MM.1S (cell line): Measurements from ENCODE around the gene ATP6AP1.
A peak's percentile ranks its signal among the peaks of the same experiment; 100 is the strongest.

Source experiments
- DNase-seq: peaks from one replicate; pipeline ENCODE4 v3.0.0-alpha.2; 2015
- H2AFZ ChIP-seq: fragments of 300-600 bp; sonication (generic); 2 replicates; pipeline ENCODE4 v1.6.0; 2016; ENCODE audit warnings: antibody characterized with exemption, low read length
- H3F3A ChIP-seq: fragments of 300-600 bp; sonication (generic); 2 replicates; pipeline ENCODE4 v1.6.1; 2016; ENCODE audit warnings: mild to moderate bottlenecking, antibody characterized with exemption, low read length, moderate library complexity, mixed read lengths; ENCODE audit not compliant: insufficient read depth
- H3K27ac ChIP-seq: fragments of 300-600 bp; sonication (generic); 2 replicates; pipeline ENCODE4 v1.5.1; 2016; ENCODE audit warnings: mild to moderate bottlenecking, low read length
- H3K27me3 ChIP-seq: fragments of 300-600 bp; sonication (generic); replicated peaks from 2 replicates; pipeline ENCODE4 v1.6.0; 2016; ENCODE audit warnings: low read length; ENCODE audit not compliant: insufficient read depth
- H3K36me3 ChIP-seq: fragments of 300-600 bp; sonication (generic); replicated peaks from 2 replicates; pipeline ENCODE4 v1.6.1; 2016; ENCODE audit warnings: mild to moderate bottlenecking, low read length, mixed read lengths; ENCODE audit not compliant: insufficient read depth
- H3K4me1 ChIP-seq: fragments of 300-600 bp; sonication (generic); 2 replicates; pipeline ENCODE4 v1.6.1; 2016; ENCODE audit warnings: low read length, mixed read lengths
- H3K4me2 ChIP-seq: fragments of 300-600 bp; sonication (generic); 2 replicates; pipeline ENCODE4 v1.6.0; 2016; ENCODE audit warnings: low read depth, low read length
- H3K4me3 ChIP-seq: fragments of 300-600 bp; sonication (generic); 2 replicates; pipeline ENCODE4 v1.5.1; 2016; ENCODE audit warnings: low read length, mixed read lengths
- H3K79me2 ChIP-seq: fragments of 300-600 bp; sonication (generic); 2 replicates; pipeline ENCODE4 v1.6.1; 2016; ENCODE audit warnings: mixed run types, low read length, mixed read lengths
- H3K9ac ChIP-seq: fragments of 300-600 bp; sonication (generic); 2 replicates; pipeline ENCODE4 v1.6.1; 2016; ENCODE audit warnings: low read length, mixed read lengths
- H3K9me2 ChIP-seq: fragments of 300-600 bp; sonication (generic); replicated peaks from 2 replicates; pipeline ENCODE4 v1.6.1; 2016; ENCODE audit warnings: mild to moderate bottlenecking, low read length, mixed read lengths; ENCODE audit not compliant: insufficient read depth
- H3K9me3 ChIP-seq: fragments of 300-600 bp; sonication (generic); replicated peaks from 2 replicates; pipeline ENCODE4 v1.6.1; 2016; ENCODE audit warnings: mild to moderate bottlenecking, low read length, mixed read lengths; ENCODE audit not compliant: insufficient read depth
- H4K20me1 ChIP-seq: fragments of 300-600 bp; sonication (generic); 2 replicates; pipeline ENCODE4 v1.6.1; 2016; ENCODE audit warnings: mild to moderate bottlenecking, low read length, moderate library complexity, mixed read lengths; ENCODE audit not compliant: insufficient read depth
- EZH2 ChIP-seq: fragments of 300-600 bp; sonication (generic); optimal IDR thresholded peaks from 2 replicates; pipeline ENCODE3; 2017; ENCODE audit warnings: low read depth, mild to moderate bottlenecking, antibody characterized with exemption, low read length, mixed read lengths
- EZH2phosphoT487 ChIP-seq: fragments of 300-600 bp; sonication (generic); IDR thresholded peaks from 2 replicates; pipeline ENCODE4 v1.6.1; 2018; ENCODE audit warnings: antibody characterized with exemption, low read length
- TF ChIP-seq, protein P1 (sequence below): fragments of 300-600 bp; sonication (generic); IDR thresholded peaks from 2 replicates; pipeline ENCODE4 v1.5.1; 2016; ENCODE audit warnings: antibody characterized with exemption, low read length, mixed read lengths

The ATP6AP1 gene, protein sequence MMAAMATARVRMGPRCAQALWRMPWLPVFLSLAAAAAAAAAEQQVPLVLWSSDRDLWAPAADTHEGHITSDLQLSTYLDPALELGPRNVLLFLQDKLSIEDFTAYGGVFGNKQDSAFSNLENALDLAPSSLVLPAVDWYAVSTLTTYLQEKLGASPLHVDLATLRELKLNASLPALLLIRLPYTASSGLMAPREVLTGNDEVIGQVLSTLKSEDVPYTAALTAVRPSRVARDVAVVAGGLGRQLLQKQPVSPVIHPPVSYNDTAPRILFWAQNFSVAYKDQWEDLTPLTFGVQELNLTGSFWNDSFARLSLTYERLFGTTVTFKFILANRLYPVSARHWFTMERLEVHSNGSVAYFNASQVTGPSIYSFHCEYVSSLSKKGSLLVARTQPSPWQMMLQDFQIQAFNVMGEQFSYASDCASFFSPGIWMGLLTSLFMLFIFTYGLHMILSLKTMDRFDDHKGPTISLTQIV

DNA sequence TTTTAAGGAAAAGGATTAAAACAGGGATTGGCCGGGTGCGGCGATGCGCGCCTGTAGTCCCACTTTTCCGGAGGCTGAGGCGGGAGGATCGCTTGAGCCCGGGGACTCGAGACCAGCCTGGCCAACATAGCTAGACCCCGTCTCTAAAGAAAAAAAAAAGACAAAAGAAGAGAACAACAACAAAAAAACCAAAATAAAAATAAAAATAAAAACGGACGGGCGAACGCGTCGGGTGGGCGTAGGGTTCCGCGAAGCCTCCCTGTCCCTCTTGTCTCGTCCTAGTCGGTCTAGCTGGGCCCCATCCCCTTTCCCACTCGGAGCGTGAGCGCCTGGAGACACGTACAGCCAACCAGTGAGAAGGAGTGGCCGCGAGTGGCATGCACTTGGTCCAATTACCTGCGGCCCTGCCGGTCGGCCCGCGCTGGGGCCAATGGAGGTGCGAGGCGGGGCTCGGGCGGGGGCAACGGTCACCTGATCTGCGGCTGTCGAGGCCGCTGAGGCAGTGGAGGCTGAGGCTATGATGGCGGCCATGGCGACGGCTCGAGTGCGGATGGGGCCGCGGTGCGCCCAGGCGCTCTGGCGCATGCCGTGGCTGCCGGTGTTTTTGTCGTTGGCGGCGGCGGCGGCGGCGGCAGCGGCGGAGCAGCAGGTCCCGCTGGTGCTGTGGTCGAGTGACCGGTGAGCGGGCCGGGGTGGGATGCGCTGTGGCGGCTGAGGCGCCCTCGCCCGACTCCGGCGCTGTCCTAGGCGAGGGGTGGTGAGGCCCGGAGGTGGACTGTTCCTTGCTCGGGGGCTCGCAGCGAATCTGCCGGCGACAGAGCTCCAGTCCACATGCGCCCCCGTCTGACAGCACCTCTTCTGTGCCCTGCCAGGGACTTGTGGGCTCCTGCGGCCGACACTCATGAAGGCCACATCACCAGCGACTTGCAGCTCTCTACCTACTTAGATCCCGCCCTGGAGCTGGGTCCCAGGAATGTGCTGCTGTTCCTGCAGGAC, at the start of gene ATP6AP1:
Gene ATP6AP1, plus strand, starts transcription at position 502 of the 996 bp plus-strand sequence. Its CDS starts 16 bp downstream, at position 518.
- Histone ChIP-seq H3K36me3 (no peaks in the 10 kb centered on the region), H4K20me1 (no peaks in the 10 kb centered on the region), H3K9me2 (no peaks in the 10 kb centered on the region), H2AFZ (peak within 1 kb of the TSS; percentile 67; the same call in 1 of the 2 replicates), H3K4me3 (peak within 1 kb of the TSS; percentile 73), H3K27ac (no peak within 1 kb of the TSS; the same call in 1 of the 2 replicates), H3K4me1 (no peaks in the 10 kb centered on the region), H3K9ac (peak within 1 kb of the TSS; percentile 66; the same call in 1 of the 2 replicates), H3F3A (no peaks in the 10 kb centered on the region), H3K79me2 (peaks cover 24% of the 10 kb centered on the region), H3K4me2 (peak within 1 kb of the TSS; percentile 91), H3K27me3 (no peaks in the 10 kb centered on the region), H3K9me3 (no peaks in the 10 kb centered on the region)
- DNase-seq, result peak; percentile 85
- no peak for TF ChIP-seq EZH2
- TF ChIP-seq, protein P1, sequence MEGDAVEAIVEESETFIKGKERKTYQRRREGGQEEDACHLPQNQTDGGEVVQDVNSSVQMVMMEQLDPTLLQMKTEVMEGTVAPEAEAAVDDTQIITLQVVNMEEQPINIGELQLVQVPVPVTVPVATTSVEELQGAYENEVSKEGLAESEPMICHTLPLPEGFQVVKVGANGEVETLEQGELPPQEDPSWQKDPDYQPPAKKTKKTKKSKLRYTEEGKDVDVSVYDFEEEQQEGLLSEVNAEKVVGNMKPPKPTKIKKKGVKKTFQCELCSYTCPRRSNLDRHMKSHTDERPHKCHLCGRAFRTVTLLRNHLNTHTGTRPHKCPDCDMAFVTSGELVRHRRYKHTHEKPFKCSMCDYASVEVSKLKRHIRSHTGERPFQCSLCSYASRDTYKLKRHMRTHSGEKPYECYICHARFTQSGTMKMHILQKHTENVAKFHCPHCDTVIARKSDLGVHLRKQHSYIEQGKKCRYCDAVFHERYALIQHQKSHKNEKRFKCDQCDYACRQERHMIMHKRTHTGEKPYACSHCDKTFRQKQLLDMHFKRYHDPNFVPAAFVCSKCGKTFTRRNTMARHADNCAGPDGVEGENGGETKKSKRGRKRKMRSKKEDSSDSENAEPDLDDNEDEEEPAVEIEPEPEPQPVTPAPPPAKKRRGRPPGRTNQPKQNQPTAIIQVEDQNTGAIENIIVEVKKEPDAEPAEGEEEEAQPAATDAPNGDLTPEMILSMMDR, result peak; percentile 10; the same call in 1 of the 2 replicates

DNA sequence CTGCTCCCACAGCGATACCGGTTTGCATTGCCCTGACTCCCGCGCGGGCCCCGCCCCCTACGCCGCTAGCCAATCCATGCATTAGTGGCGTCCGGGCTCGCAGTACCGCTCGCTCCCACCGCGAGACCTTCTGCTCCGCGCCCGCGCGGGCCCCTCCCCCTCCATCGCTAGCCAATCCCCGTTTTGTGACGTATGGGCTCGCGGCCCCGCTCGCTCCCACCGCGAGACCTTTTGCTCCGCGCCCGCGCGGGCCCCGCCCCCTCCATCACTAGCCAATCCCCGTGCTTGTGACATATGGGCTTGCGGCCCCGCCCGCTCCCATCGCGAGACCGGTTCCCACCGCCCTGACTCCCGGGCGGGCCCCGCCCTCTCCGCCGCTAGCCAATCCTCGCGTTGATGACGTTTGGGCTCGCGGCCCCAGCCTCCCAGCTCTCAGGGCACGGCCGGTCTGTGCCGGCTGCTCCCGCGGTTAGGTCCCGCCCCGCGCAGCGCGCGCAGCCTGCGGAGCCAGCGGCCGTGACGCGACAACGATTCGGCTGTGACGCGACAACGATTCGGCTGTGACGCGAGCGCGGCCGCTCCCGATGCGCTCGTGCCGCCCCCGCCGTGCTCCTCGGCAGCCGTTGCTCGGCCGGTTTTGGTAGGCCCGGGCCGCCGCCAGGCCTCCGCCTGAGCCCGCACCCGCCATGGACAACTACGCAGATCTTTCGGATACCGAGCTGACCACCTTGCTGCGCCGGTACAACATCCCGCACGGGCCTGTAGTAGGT, 49.5 kb upstream of the ATP6AP1 start, which contains the start of gene EMD:
Gene EMD, plus strand, starts transcription at position 497 of the 770 bp plus-strand sequence. Its CDS starts 190 bp downstream, at position 687.
- H3K4me2 ChIP-seq, result peak within 1 kb of the TSS; percentile 82
- no peaks in the 10 kb centered on the region for H4K20me1 ChIP-seq
- H3K36me3 ChIP-seq, result no peaks in the 10 kb centered on the region
- H3K9me3 ChIP-seq, result no peaks in the 10 kb centered on the region
- H3K9ac ChIP-seq, result peak within 1 kb of the TSS; percentile 99
- TF ChIP-seq EZH2phosphoT487 (no peak), EZH2 (no peak)
- TF ChIP-seq, protein P1, result no peak
- H3F3A ChIP-seq, result peaks cover 4% of the 10 kb centered on the region; the same call in 1 of the 2 replicates
- no peaks in the 10 kb centered on the region for H3K9me2 ChIP-seq
- H3K4me3 ChIP-seq, result peak within 1 kb of the TSS; percentile 80
- no peak within 1 kb of the TSS; the same call in 1 of the 2 replicates for H2AFZ ChIP-seq
- peak; percentile 97 for DNase-seq
- H3K79me2 ChIP-seq, result peaks cover 19% of the 10 kb centered on the region
- no peaks in the 10 kb centered on the region for H3K27me3 ChIP-seq
- peaks cover 2% of the 10 kb centered on the region; the same call in 1 of the 2 replicates for H3K4me1 ChIP-seq
- H3K27ac ChIP-seq, result peak within 1 kb of the TSS; percentile 92

DNA sequence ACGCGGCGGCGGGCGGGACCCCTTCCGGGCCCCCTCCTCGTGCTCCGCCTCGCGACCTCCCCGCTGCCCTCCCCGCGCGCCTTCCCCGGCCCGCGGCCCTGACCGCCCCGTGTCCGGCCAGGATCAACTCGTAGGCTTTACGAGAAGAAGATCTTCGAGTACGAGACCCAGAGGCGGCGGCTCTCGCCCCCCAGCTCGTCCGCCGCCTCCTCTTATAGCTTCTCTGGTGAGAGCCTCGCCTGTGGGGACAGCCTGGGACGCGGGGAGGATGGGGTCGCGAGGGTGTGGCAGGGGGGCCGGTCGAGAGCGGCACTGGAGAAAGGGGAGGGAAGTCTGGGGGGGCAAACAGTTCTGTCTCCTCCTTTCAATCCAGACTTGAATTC, 48.9 kb upstream of the ATP6AP1 start:
- Histone ChIP-seq H3K79me2 (peaks cover 19% of the 10 kb centered on the region), H4K20me1 (no peaks in the 10 kb centered on the region), H3K4me3 (peak overlapping the region; percentile 80), H3K27me3 (no peaks in the 10 kb centered on the region), H3F3A (peaks cover 4% of the 10 kb centered on the region; the same call in 1 of the 2 replicates), H3K27ac (peak overlapping the region; percentile 81), H3K9ac (peak overlapping the region; percentile 99), H3K9me3 (no peaks in the 10 kb centered on the region), H3K9me2 (no peaks in the 10 kb centered on the region), H3K36me3 (no peaks in the 10 kb centered on the region), H3K4me2 (peak overlapping the region; percentile 67), H2AFZ (no peak overlapping the region), H3K4me1 (no peaks in the 10 kb centered on the region)
- DNase-seq, result no peak
- TF ChIP-seq EZH2 (no peak), EZH2phosphoT487 (no peak)
- TF ChIP-seq, protein P1, result no peak
